ENCODE measurements around the gene GPSM3. TPM values are rescaled to one million over a fixed set of nuclear protein-coding genes. Genes with fewer than 3 reads are reported as not detected.

GPSM3 gene
- total and polyA plus RNA-seq, 2 donors (not counting 1 experiment from before 2014, with no cell fraction given): 194 to 299 TPM

GRCh38 chr6:32198866-32199265, 6.4 kb upstream of the GPSM3 start:
- ATAC-seq (ENCODE audit: low read depth) (no peak), DNase-seq (no peak)
- H4K20me1 ChIP-seq (ENCODE audit: control insufficient read depth, insufficient read depth, low read length, poor library complexity, severe bottlenecking): no peaks in the 10 kb centered on the region
- Mint-ChIP-seq H3K4me1 (peaks cover 34% of the 10 kb centered on the region), H3K4me3 (no peak overlapping the region), H3K27me3 (no peaks in the 10 kb centered on the region), H3K27ac (no peak overlapping the region), H3K9me3 (ENCODE audit: insufficient read depth) (no peaks in the 10 kb centered on the region)
- POLR2A ChIA-PET: no interaction called here
- H3K27me3 ChIP-seq (replicated peaks in 1 of 4; ENCODE audit: control extremely low read depth in 1 of 4, control insufficient read depth in 3 of 4, insufficient read depth in 4 of 4, low read length in 3 of 4): peaks cover 0 to 5% (median 2%) of the 10 kb centered on the region in 4 experiments
- TF ChIP-seq, protein P1, sequence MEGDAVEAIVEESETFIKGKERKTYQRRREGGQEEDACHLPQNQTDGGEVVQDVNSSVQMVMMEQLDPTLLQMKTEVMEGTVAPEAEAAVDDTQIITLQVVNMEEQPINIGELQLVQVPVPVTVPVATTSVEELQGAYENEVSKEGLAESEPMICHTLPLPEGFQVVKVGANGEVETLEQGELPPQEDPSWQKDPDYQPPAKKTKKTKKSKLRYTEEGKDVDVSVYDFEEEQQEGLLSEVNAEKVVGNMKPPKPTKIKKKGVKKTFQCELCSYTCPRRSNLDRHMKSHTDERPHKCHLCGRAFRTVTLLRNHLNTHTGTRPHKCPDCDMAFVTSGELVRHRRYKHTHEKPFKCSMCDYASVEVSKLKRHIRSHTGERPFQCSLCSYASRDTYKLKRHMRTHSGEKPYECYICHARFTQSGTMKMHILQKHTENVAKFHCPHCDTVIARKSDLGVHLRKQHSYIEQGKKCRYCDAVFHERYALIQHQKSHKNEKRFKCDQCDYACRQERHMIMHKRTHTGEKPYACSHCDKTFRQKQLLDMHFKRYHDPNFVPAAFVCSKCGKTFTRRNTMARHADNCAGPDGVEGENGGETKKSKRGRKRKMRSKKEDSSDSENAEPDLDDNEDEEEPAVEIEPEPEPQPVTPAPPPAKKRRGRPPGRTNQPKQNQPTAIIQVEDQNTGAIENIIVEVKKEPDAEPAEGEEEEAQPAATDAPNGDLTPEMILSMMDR (IDR thresholded peaks at IDR 0.05): no peak
- no peak for TF ChIP-seq EZH2 (IDR thresholded peaks at IDR 0.05; ENCODE audit: borderline replicate concordance, insufficient read depth, low read depth, low read length, poor library complexity, severe bottlenecking)
- no peak overlapping the region for H3K27ac ChIP-seq (ENCODE audit: low read length in 2 of 2)
- WGBS (ENCODE audit: insufficient coverage): 92% methylated on average over 17 of the region's 17 CpGs
- intact Hi-C loops (cut with micrococcal nuclease): loop anchor here (5.0 to 10.0 kb wide), 8 partner anchors 48 to 773 kb away; partner anchors contain the start of genes BAG6, CLIC1, CSNK2B and EHMT2
- H3K36me3 ChIP-seq (replicated peaks in 1 of 2; ENCODE audit: control extremely low read depth in 1 of 2, control insufficient read depth in 1 of 2, extremely low read depth in 1 of 2, insufficient read depth in 2 of 2, low read length in 1 of 2): no peaks in the 10 kb centered on the region
- CTCF ChIA-PET: interaction anchor here (1.0 to 1.5 kb wide), 3 partner anchors 26 to 80 kb away, joined by 3 to 4 read pairs (median 3); partner anchors contain the start of gene ATF6B
- no peak overlapping the region for H2AFZ ChIP-seq (ENCODE audit: insufficient read depth, low read depth, low read length, poor library complexity, severe bottlenecking)
- H3K79me2 ChIP-seq (ENCODE audit: control insufficient read depth, insufficient read depth, low read length): no peaks in the 10 kb centered on the region
- H3K4me1 ChIP-seq (ENCODE audit: control insufficient read depth in 2 of 2, insufficient read depth in 2 of 2, low read length in 2 of 2): peaks cover 20 to 28% of the 10 kb centered on the region in 2 donors
- H3K4me2 ChIP-seq (replicated peaks; ENCODE audit: low read depth, low read length, poor library complexity, severe bottlenecking): no peak overlapping the region
- H3K9ac ChIP-seq (ENCODE audit: low read length): no peak overlapping the region
- H3K9me3 ChIP-seq (ENCODE audit: control extremely low read depth in 1 of 3, control insufficient read depth in 2 of 3, insufficient read depth in 1 of 3, low read length in 2 of 3): no peaks in the 10 kb centered on the region
- H3K4me3 ChIP-seq (ENCODE audit: control extremely low read depth in 1 of 5, extremely low read depth in 1 of 5, insufficient read depth in 1 of 5, low read depth in 2 of 5, low read length in 4 of 5): no peak overlapping the region

DNA sequence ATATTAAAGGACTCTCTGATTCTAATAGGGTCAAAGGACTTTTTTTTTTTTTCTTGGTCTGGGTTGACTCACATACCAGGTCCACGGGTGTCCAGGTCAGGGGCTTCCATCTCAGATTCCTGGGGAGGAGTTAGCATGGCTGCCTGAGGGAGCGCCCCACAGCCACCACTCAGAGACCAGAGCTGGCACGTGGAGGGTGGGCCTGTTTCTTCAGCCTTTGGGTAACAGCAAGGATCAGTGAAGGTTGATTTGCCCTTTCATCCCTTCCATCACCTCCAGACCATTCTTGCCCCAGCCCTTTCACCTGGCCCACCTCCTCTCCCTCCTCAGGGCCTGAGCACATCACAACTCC, 5.9 kb upstream of the GPSM3 start:
- Histone ChIP-seq H3K9ac (ENCODE audit: low read length) (no peak overlapping the region), H3K9me3 (ENCODE audit: control extremely low read depth in 1 of 3, control insufficient read depth in 2 of 3, insufficient read depth in 1 of 3, low read length in 2 of 3) (no peaks in the 10 kb centered on the region), H3K4me2 (replicated peaks; ENCODE audit: low read depth, low read length, poor library complexity, severe bottlenecking) (no peak overlapping the region), H3K4me1 (ENCODE audit: control insufficient read depth in 2 of 2, insufficient read depth in 2 of 2, low read length in 2 of 2) (peaks cover 26 to 33% of the 10 kb centered on the region in 2 donors), H3K36me3 (replicated peaks in 1 of 2; ENCODE audit: control extremely low read depth in 1 of 2, control insufficient read depth in 1 of 2, extremely low read depth in 1 of 2, insufficient read depth in 2 of 2, low read length in 1 of 2) (no peaks in the 10 kb centered on the region), H3K79me2 (ENCODE audit: control insufficient read depth, insufficient read depth, low read length) (no peaks in the 10 kb centered on the region), H3K27me3 (replicated peaks in 1 of 4; ENCODE audit: control extremely low read depth in 1 of 4, control insufficient read depth in 3 of 4, insufficient read depth in 4 of 4, low read length in 3 of 4) (peaks cover 0 to 2% (median under 1%) of the 10 kb centered on the region in 4 experiments), H3K4me3 (ENCODE audit: control extremely low read depth in 1 of 5, extremely low read depth in 1 of 5, insufficient read depth in 1 of 5, low read depth in 2 of 5, low read length in 4 of 5) (no peak overlapping the region), H2AFZ (ENCODE audit: insufficient read depth, low read depth, low read length, poor library complexity, severe bottlenecking) (no peak overlapping the region), H4K20me1 (ENCODE audit: control insufficient read depth, insufficient read depth, low read length, poor library complexity, severe bottlenecking) (no peaks in the 10 kb centered on the region), H3K27ac (ENCODE audit: low read length in 2 of 2) (peak overlapping the region in 1 of 2 donors; percentile 24)
- peaks cover 39% of the 10 kb centered on the region for H3K4me1 Mint-ChIP-seq
- H3K27ac Mint-ChIP-seq: no peak overlapping the region
- no peaks in the 10 kb centered on the region for H3K27me3 Mint-ChIP-seq
- DNase-seq (no peak), ATAC-seq (ENCODE audit: low read depth) (no peak)
- 100% methylated on average over 2 of the region's 3 CpGs for WGBS (ENCODE audit: insufficient coverage)
- ChIA-PET POLR2A (no interaction called here), CTCF (interaction anchor here (0.7 to 1.5 kb wide), 6 partner anchors 54 to 1573 kb away, joined by 3 to 5 read pairs (median 3); partner anchors contain the start of gene ATF6B)
- intact Hi-C loops (cut with micrococcal nuclease): loop anchor here (5.0 to 10.0 kb wide), 8 partner anchors 49 to 774 kb away; partner anchors contain the start of genes BAG6, CLIC1, CSNK2B and EHMT2
- no peaks in the 10 kb centered on the region for H3K9me3 Mint-ChIP-seq (ENCODE audit: insufficient read depth)
- TF ChIP-seq, protein P1 (IDR thresholded peaks at IDR 0.05): no peak
- TF ChIP-seq EZH2 (IDR thresholded peaks at IDR 0.05; ENCODE audit: borderline replicate concordance, insufficient read depth, low read depth, low read length, poor library complexity, severe bottlenecking): no peak
- H3K4me3 Mint-ChIP-seq: no peak overlapping the region

Measured in B cell (primary cell).